Measurements from ENCODE around the gene TAS2R14.

DNA sequence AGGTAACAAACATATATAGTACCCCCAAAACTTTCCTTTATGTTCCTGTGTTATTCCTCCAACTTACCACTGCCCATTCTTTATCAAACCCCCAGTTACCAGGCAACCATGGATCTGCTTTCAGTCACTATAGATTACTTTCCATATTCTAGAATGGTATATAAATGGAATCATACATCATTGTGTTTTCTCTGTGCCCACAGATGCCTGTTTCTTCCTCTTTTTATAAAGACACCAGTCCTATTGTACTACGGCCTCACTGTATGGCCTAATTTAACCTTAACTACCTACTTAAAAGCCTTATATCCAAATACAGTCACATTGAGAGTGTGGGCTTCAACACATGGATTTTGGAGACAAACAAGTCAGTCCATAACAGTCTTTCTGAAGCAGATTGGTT is 2.6 kb downstream of the TAS2R14 start:
- no peak for TF ChIP-seq CTCF (IDR thresholded peaks at IDR 0.05 in 8 of 11, conservative IDR thresholded peaks at IDR 0.05 in 3 of 11)
- TF ChIP-seq POLR2AphosphoS5 (IDR thresholded peaks at IDR 0.05), result no peak
